SIG-M5 treated with dmso at 0.1 percent for 504 hours (cell line): ENCODE data around the gene LRP1B.

ENCODE experiments used
- DNase-seq: peaks from one replicate; lab custom pipeline; 2025; ENCODE audit not compliant: unreplicated experiment; lab: John Stamatoyannopoulos, UW

The LRP1B gene

DNA sequence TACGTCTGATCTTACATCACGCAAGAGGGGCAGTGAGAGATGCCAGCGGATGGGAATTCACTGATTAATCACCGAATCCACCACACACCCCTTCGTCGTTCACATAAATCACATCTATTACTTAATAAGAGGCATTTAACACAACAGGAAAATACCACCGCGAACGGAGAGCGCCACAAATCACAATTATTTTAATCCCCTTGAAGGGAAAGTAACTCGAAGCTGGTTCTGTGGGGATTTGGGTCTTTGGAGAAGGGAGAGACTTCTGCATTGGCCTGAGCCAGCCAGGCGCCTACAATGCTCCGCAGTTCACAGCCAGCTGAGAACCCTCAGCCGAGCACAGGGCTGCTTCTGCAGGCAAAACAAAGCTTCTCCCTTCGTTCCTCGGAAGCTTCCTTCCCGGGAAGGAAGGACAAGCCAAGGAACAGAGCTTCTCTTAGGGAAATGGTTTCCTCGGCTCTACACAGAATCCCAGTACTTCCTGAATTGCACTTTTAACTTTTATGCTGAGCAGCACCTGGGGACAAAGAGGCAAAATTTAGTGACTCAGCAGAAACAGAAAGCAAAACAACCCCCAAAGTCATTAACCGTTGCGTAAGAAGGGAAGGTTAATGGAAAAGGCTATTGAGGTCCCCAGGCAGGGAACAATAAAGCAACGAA lies at the start of gene LRP1B:
LRP1B (minus strand) TSS at position 7 of the 660 bp plus-strand sequence. CDS start 287 bp downstream, outside the sequence.
- DNase-seq = no peak

DNA sequence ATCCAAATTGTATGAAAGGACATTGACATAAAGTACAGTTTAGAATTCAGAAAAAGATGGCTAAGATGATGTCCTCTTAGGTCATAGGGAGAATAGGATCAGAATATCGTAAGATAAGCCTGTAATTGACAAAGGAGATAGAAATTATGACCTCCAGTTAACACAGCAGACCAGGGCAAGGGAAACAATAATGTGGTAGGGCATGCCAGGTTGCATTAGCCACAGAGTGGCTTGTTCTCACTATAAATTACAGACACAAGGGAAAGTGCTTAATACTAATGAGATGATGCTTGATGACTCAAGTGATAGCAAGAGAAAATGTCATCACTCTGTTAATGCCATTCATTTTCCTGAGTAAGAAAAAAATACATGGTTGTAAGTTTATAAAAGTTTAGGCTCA lies 48.9 kb upstream of the LRP1B start:
- no peak for DNase-seq

DNA sequence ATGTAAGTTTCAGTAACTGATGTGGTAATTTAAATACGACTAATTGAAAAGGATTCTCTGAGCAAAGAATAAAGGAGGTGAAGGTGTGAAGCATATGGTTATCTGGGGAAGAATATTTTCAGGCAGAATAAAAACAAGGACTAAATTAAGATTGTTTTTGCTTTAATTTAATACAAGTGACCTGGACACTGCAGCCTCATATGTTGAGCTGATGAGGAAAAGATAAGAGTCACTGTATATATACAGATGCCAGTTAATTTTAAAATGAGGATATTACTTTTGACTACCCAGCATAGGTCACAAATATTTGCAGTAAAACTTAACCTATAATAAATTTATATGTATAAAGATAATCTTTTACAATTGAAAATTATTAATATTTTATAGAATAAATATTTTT lies 47.8 kb upstream of the LRP1B start:
- no peak for DNase-seq

DNA sequence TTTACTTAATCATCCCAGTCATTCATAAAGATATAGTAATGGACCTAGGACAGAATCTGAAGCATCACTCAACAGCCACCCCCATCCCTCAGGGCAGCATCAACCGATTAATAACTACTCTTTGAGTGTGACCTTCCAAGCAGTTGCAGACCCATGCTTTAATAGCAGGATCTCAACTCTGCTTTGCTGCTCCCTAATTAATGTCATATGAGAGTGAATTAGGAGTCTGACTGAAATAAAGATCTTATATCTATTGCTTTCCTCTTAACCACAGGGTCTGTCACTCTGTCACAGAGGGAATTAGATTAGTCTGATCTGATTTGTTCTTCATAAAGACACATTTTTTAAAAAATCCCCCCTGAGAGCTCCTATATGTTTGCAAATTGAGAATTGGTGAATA lies 46.1 kb upstream of the LRP1B start:
- no peak for DNase-seq

DNA sequence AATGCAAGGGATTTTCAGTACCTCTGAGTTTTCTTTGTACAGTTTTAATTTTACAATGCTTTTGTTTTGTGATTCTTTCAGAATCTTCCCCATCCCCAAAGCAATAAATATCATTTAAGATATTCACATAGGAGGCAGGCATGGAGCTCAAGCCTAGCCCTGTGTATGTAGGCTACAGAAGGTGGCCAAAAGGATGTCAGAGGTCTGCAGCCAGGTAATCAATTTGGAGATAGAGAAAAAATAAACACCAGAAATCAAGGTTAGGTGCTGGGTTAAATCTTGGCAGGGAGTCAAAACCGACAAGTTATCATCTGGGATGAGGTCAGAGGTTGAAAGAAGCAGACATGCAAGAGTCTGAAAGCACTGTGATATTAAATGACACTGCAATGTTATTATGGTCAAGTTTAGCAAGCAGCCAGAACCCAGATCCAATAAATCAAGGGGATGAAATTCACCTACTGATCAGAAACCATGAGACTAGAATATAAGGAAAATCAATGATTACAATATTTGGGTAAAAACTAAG lies 45.1 kb upstream of the LRP1B start:
- no peak for DNase-seq

DNA sequence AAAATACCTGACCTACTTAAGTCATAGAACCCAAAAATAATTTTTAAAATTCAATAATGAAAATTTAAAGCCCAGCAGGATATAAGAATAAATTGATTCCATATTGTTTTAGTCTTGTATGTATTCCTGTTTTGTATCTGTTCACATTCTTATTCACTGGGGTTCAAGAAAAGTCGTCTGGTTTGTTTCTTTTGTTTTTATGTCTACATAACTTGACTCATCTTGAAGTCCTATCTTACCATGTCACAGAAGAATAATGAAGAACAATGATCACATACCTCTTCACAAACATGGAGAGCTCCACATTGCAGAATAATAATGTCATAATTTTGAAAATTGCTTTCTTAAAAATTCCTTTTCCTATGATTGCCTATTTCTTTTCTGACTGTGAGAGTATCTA lies 43.4 kb upstream of the LRP1B start:
- DNase-seq = no peak

DNA sequence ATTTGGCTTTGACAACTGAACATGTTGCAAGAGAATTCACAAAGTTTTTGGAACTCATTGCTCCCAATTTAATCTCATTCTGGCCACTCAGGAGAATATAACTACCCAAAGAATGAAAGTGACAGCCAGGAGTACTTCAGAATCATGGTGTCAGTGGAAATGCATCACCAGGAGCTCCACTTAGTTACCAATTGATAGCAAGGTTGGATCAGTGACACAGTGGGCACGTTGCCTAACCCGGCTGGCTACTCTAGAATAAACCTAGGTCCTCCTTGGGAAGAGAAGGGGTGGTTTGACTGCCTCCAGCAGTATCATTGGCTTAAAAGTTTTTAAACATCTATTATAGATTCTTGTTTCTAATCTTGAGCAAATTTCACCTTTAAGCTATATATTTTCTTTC lies 40.0 kb upstream of the LRP1B start:
- DNase-seq = no peak

DNA sequence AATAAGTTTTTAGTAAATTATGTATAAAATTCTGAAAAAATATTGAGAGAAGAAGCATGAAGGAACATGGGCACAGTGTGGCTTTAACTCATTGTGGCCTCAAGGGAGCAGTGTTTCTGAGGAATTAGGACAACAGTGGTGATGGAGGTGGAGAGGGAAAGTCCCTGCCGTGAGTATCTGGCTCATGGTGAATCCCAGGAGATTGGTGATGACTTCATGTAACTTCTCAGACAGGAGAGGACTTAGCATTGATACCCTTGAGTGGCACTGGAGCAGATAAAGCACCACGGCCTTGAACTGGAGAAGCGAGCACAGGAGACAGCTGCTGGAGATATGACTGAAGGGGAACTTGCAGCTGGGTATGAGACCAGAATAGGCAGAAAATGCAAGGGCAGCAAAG lies 35.0 kb upstream of the LRP1B start:
- peak; percentile 14 for DNase-seq

DNA sequence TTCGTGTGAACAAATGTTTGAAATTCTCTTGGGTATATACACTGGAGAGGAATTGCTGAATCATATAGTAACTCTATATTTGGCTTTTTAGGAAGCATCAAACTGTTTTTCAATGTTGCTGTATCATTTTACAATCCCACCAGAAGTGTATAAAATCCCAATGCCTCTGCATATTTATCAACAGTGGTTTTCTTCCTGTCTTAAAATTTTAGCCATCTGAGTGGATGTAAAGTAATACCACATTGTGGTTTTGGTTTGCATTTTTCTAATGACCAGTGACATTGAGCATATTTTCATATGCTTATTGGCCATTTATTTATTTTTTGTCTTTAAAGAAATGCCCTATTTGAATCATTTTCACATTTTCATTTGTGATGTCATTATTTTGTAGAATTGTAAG lies 22.8 kb upstream of the LRP1B start:
- DNase-seq = no peak

DNA sequence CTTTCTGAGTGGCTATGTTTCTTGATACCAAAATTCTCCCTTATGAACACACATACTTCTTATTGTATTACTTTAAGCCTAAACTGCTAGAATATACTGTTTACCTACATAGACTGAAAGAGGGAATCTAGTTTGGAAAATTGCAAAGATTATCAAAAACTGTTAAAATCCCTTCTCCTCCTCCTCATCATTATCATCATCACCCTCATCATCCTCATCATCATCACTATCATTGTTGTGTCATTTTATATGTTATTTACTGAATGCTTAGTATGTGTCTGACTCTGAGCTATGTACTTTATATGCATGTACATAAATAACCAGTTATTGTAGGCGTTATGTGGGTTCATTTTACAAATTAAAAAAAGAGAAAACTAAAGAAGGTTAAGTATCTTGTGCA lies 19.6 kb upstream of the LRP1B start:
- DNase-seq = no peak

DNA sequence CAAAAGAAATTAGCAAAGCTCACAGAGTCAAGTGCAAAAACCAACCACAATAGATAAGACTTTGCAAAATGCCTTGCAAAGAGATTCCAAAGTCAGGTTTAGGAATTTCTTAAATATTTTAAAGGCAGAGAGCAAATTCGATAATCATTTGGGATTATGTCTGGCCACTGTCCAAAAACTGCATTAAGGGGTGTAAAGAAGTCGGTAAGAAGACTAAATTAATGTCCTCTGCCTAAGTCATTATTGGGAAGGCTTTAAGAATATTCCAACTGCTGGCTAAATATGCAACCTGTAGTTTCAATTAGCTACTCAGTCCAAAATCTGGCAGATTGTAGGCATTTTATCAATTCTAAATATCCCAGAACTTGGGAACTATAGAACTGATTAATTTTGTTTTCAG lies 13.7 kb upstream of the LRP1B start:
- DNase-seq = no peak

DNA sequence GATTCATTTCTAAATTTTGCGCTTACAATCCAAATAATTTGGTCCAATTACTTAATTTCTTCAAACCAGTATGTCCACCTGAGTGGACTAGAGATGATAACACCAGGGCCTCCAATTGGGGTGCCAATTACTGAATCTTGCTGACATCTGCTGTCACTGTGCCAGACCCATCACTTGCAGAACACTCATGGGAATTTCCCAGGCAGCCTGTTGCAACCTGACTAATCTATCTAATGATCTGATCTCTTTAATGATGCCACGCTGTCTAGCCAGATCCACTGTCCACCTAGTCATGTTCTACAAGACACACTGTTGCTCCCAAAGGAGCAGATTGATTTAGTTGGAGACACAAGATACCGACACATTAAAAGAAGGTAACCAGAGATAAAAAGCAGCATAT lies 11.8 kb upstream of the LRP1B start:
- DNase-seq = no peak

DNA sequence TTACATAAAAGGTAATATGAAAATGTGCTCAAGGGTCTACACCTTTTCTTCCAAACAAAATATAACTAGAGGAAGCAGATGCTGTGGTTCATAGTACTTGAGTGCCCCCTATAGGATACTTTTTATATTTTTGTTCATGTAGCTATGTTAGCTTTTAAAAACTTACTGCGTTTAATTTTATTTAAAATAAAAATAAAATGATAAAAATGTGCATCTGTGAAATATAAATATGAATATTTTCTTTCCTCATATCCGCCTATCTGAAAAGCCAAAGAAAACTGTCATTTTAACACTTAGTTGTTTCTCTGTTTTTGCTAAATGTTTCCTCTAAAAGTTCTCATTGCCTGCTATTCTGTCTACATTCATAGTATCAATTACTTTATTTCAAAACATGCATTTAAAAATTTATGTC lies 9.6 kb upstream of the LRP1B start:
- DNase-seq = peak; percentile 60

DNA sequence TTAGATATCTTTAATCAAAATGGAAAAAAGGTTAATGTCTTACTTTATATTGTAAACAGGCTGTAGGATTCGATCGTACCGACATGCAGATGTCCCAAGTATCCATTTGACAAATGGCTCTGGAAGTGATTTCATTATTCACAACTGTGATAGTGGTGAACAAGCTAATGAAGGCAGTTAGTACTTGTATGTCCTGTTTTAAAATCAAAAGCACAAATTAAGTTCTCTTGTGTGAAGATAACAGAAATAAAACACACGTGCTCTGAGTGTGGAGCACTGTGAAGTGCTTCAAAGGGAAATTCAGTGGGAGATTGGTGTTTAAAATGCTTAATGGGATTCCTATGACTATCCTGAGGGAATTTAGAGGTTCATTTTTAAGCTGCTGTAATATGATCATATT lies 8.6 kb upstream of the LRP1B start:
- DNase-seq = no peak

DNA sequence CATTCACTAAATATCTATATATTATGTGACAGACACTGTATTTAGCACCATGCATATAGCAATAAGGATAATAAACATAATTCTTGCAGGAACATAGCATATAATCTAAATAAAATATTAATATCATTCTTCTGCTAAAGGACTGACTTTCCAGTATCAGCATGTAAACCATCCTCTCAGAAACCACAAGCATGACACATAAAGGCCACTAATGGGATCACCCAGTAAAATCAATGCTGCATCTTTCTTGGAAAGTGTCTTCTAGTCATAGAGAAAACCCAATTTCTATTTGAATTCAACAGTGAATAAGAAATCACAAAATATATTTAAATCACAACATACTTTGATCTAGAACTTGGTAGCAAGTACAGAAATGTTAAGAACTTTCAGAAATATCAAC lies 5.8 kb upstream of the LRP1B start:
- DNase-seq = no peak

DNA sequence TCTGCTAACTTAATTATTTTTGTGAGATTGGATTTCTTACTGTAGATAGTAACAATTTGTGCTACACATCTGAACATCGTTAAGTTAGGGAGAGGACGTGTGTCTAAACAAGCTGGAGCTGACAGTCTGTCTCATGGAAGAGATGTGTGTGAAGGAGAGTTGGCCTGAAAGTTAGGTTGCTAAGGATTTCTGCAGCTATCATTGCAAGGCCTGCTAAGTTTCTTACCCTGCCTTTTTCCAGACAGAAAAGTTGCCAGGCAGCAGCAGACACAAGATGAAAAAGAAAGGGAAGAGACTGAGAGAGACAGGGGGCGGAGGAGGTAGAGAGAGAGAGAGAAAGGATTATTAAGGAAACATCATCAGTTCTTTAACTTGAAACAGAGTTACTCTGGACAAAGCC lies 4.1 kb upstream of the LRP1B start:
- DNase-seq = no peak

DNA sequence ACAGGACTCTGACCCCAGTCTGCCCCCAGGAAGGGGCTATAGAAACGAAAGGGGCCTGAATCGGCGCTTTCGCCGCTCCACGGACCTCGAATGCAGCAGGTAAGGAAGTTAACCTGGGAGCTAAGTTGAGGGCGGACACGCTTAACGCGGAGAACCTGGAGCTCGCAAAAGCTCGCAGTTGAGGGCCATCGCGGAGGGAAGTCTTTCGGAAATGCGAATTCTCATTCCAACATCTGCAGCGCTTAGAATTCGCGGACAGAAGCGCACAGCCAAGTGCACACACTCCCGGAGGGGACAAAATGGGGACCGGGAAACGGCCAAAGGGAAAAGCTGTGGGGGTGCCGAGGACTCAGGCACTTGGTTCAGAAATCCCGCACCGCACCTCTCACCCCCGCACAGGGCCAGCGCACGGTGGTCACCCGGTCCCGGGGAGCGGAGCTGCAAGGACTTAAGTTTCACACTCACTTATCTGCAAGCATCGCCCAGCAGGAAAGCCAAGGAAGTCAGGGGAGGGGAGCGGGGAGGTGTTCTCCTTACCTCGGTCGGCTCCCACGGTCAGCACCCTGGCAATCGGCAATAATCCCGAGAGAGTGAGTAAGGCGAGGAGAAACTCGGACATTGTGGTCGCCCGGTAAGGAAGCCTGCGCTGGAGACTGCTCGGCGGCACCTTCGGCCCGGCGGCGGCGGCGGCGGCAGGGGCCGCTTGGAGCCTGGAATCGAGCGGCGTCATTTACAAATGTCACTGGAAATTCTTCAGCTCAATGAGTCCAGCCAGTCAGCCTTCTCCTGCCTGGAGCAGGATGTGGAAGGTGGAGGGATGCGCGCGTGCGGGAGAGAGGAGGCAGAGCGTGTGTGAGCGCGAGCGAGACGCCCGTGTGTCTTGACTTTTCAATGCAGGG lies 456 bp downstream of the LRP1B start:
- no peak for DNase-seq

DNA sequence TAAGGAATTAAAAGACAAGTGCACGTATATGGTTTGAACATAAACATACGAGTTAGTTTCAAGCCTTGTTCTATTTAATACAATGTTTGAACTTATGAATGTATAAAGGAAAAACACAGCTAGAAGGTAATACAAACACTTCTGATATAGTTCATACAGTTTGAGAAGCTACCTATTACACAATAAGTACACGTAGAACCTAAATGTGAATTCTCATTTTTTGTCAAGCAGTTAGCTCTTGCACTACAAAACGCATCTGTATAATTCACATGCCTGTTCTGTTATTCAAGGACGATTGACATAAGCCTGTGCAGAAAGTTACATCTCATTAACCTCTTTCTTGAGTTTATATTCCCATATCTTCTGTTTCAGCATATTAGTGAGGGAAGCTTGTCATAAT lies 2.7 kb downstream of the LRP1B start:
- no peak for DNase-seq

DNA sequence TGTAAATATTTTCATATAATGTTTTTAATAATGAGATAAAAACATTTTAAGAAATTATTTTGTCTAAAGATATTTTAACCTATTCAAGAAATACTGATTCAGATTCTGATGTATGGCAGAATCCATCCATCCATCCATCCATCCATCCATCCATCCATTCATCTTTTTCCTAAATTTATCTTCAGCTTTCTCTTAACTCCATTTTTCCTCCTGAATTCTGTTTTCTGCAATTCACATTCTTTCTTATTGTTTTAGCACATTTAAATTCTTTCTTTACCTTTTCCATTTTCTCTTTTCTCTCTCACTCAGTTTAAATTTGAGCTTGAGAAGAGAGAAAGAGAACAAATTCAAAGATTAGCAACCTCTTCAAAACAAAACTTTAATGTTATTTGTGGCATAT lies 3.6 kb downstream of the LRP1B start:
- DNase-seq = no peak

DNA sequence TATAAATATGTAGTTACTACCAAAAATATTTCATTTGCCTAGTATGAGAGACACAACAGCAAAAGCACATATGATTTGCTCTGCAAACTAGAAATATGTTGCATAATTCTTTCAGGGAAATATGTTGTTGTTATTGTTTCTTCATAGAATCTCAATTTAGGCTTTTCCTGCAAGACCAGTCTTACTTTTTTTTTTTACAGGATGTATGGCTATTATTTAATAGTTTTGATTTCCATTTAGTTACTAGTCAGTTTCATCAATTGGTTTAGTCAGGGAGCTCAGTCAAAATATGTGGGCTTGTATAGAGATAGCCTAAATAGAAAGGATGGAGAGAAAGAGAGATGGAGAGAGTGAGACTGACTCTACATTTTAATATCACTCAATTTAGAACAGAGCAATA lies 6.1 kb downstream of the LRP1B start:
- DNase-seq = no peak

DNA sequence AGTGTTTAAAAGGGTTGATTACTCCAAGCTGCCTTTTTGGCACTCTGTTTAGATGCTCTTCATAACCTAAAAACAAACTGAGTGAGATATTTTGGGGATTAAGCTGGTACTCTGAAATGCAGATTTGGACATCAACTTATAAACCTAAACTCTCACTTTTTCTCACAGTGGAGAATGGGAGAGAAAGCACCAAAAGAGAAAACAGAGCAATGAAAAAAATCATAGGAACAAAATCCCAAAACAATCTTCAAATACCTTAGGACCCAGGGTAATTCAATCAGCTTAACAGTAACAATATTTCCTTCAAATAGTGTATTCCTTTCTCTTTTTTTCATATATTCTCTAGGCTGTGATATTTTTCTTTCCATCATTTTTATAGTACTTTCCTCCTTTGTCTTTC lies 11.5 kb downstream of the LRP1B start:
- no peak for DNase-seq

DNA sequence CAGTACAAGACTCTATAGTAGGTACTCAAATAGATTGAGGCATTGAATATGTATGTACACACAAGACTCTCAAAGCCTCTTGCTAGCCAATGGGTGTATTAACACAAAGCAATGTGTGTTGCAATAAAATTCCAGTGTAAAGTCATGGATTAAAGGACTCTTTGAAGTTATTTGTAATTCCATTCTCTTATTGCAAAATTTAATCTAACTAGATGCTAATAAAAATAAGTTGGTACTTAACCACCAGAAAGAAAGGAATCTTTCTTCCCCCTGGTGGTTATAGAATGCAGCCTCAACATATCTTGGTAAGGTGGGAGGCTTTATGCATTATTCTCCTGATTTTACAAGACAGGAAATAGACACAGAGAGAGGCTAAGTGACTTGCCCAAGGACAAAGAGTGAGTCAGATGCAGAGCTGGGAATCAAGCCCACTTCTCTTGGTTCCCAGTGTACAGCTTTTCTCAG lies 18.0 kb downstream of the LRP1B start:
- DNase-seq = peak; percentile 7
